ENCODE measurements around the gene PPM1N.

The PPM1N gene

GRCh38 chr19:45469945-45470761 lies 28.1 kb upstream of the PPM1N start:
- peak in 1 of 2 donors; percentile 22 for DNase-seq (ENCODE audit: low read depth in 2 of 2)

- no peak for DNase-seq (ENCODE audit: low read depth in 2 of 2)
These were observed 27.5 kb upstream of the PPM1N start for GRCh38 chr19:45470762-45471081.

- no peak for DNase-seq (ENCODE audit: low read depth in 2 of 2)
These were observed 26.9 kb upstream of the PPM1N start for GRCh38 chr19:45471111-45471930.

- no peak for DNase-seq (ENCODE audit: low read depth in 2 of 2)
These were observed 26.2 kb upstream of the PPM1N start for GRCh38 chr19:45471931-45472562.

- DNase-seq (ENCODE audit: low read depth in 2 of 2), result no peak
These were observed 25.5 kb upstream of the PPM1N start for GRCh38 chr19:45472563-45473366.

- DNase-seq (ENCODE audit: low read depth in 2 of 2), result no peak
These were observed 24.9 kb upstream of the PPM1N start for GRCh38 chr19:45473367-45473681.

GRCh38 chr19:45473682-45474605 lies 24.3 kb upstream of the PPM1N start:
- DNase-seq (ENCODE audit: low read depth in 2 of 2), result no peak

GRCh38 chr19:45474606-45475521 lies 23.4 kb upstream of the PPM1N start:
- DNase-seq (ENCODE audit: low read depth in 2 of 2), result no peak

- no peak for DNase-seq (ENCODE audit: low read depth in 2 of 2)
These were observed 22.5 kb upstream of the PPM1N start for GRCh38 chr19:45475537-45476291.

GRCh38 chr19:45476304-45476703 lies 21.9 kb upstream of the PPM1N start:
- DNase-seq (ENCODE audit: low read depth in 2 of 2), result no peak

- no peak for DNase-seq (ENCODE audit: low read depth in 2 of 2)
These were observed 21.1 kb upstream of the PPM1N start for GRCh38 chr19:45477186-45477585.

GRCh38 chr19:45477713-45478453 lies 20.4 kb upstream of the PPM1N start:
- DNase-seq (ENCODE audit: low read depth in 2 of 2), result no peak

GRCh38 chr19:45478454-45479238 lies 19.6 kb upstream of the PPM1N start:
- peak; percentile 84 to 87 for DNase-seq (ENCODE audit: low read depth in 2 of 2)

GRCh38 chr19:45483033-45483432 lies 15.2 kb upstream of the PPM1N start:
- no peak for DNase-seq (ENCODE audit: low read depth in 2 of 2)

GRCh38 chr19:45484273-45484945 lies 13.8 kb upstream of the PPM1N start:
- DNase-seq (ENCODE audit: low read depth in 2 of 2), result no peak

GRCh38 chr19:45485305-45486077 lies 12.8 kb upstream of the PPM1N start:
- peak; percentile 98 to 99 for DNase-seq (ENCODE audit: low read depth in 2 of 2)
